ENCODE data around the gene SUGP2.
"Not testable (repeated sequence)": the region's sequence is repeated elsewhere in the genome, so short reads cannot be mapped to it uniquely, and the experiment has no call there.

Gene SUGP2

DNA sequence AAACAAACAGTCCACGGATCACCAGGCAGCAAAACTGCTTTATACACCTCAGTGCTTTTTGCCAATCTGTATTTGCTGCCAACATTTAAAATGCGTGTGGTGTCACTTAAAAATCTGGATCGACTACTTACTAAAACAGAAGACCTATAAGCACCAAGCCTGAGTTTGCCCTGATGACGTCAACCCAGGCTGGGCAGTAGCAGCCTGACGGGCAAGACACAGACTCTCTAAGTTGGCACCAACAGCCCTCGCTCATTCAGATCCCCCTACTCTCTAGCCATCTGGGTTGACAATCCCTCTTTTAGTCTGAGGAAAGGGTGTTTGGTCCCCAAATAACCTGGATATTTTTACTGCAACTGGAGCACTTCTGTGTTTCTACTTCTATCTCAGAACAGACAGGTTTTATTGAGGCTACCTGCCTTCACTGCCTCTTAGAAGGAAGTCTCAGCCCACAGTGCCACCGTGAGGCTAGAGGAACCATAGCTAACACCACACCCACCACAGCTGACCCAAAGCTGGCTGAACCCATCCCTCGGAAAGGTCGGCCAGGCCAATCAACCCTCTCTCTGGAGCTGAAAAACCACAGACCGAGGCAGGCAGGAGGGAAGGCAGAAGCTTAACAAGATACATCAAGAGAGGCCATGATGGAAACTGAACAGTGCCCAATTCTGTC is 6.9 kb downstream of the SUGP2 start:
- DNase-seq (ENCODE audit: low read depth), result no peak
- H3K9ac ChIP-seq (ENCODE audit: low read length), result no peak overlapping the region
- no peaks in the 10 kb centered on the region for H3K9me3 ChIP-seq (ENCODE audit: control insufficient read depth, low read length)
- H3K36me3 ChIP-seq (ENCODE audit: control insufficient read depth, insufficient read depth, low read length, severe bottlenecking), result peaks cover 79% of the 10 kb centered on the region
- H3K4me1 ChIP-seq (ENCODE audit: control insufficient read depth, insufficient read depth, low read length), result peaks cover 5% of the 10 kb centered on the region
- no peak overlapping the region for H3K4me3 ChIP-seq (ENCODE audit: low read length)
- H3K27me3 ChIP-seq (replicated peaks; ENCODE audit: control insufficient read depth, insufficient read depth, low read length), result no peaks in the 10 kb centered on the region

DNA sequence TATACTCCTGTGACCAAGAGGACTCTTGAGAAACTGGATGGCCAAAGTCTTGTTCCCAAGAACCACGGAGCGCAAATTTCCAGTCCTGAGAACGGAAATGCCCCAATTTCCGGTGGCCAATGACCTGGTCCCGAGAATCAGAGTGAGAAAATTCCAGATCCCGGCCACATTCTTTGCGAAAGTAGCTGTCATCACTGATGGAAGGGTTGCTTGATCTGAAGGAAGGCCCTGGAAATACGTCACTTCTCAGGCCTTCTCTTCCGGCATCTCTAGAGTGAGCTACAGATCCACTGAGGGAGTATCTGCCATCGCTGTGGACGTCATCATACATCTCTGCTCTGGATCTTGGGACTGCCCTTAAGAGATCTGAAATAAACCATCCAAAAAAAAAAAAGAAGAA is 7.5 kb downstream of the SUGP2 start:
- Histone ChIP-seq H3K36me3 (ENCODE audit: control insufficient read depth, insufficient read depth, low read length, severe bottlenecking) (peaks cover 78% of the 10 kb centered on the region), H3K9ac (ENCODE audit: low read length) (no peak overlapping the region), H3K4me3 (ENCODE audit: low read length) (no peak overlapping the region), H3K27me3 (replicated peaks; ENCODE audit: control insufficient read depth, insufficient read depth, low read length) (no peaks in the 10 kb centered on the region), H3K9me3 (ENCODE audit: control insufficient read depth, low read length) (no peaks in the 10 kb centered on the region), H3K4me1 (ENCODE audit: control insufficient read depth, insufficient read depth, low read length) (peaks cover 9% of the 10 kb centered on the region)
- no peak for DNase-seq (ENCODE audit: low read depth)

DNA sequence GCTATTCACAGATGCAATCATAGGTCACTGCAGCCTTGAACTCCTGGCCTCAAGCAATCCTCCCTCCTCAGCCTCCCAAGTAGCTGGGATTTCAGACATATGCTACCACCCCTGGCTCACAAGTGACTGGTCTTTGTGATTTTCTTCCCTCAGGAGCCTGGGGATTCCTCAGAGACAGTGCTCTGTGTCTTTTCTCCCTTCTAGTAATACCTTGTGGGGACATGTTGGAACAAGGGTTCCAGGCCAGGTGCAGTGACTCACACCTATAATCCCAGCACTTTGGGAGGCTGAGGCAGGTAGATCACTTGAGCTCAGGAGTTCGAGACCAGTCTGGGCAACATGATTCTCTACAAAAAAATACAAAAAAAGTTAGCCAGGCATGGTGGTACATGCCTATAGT is 9.9 kb downstream of the SUGP2 start:
- peaks cover 71% of the 10 kb centered on the region for H3K36me3 ChIP-seq (ENCODE audit: control insufficient read depth, insufficient read depth, low read length, severe bottlenecking)
- H3K4me1 ChIP-seq (ENCODE audit: control insufficient read depth, insufficient read depth, low read length); H3K9ac ChIP-seq (ENCODE audit: low read length); H3K9me3 ChIP-seq (ENCODE audit: control insufficient read depth, low read length); H3K27me3 ChIP-seq (replicated peaks; ENCODE audit: control insufficient read depth, insufficient read depth, low read length); H3K4me3 ChIP-seq (ENCODE audit: low read length); DNase-seq (ENCODE audit: low read depth): not testable (repeated sequence)

DNA sequence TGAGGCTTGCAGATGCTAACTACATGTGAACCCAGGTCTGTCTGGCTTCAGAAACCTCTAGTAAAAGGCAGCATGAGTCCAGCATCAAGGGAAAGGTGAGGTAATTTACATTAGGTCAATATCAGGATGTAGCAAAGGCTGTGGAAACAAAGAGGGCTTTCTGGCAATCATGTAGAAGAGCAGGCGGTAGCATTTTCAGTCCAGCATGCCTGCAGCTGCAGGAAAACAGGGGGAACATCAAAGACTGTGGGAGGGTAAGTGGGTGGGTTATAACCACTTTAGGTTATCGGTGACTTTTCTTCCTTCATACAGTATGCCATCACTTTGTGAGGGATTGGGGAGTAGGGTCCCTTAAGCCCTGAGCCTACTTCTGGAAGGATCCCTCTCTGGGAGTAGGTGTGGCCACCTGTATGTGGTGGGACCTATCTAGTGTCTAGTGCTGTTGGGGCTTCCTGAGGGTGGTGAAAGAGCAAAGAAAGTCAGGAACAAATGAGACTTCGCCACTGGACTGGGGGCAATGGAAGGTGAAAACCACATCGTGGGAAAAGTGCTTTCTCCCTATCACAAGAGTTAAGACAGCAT is 10.8 kb downstream of the SUGP2 start:
- H3K36me3 ChIP-seq (ENCODE audit: control insufficient read depth, insufficient read depth, low read length, severe bottlenecking), result peaks cover 71% of the 10 kb centered on the region
- H3K27me3 ChIP-seq (replicated peaks; ENCODE audit: control insufficient read depth, insufficient read depth, low read length), result no peaks in the 10 kb centered on the region
- peaks cover 9% of the 10 kb centered on the region for H3K4me1 ChIP-seq (ENCODE audit: control insufficient read depth, insufficient read depth, low read length)
- DNase-seq (ENCODE audit: low read depth), result no peak
- no peak overlapping the region for H3K9ac ChIP-seq (ENCODE audit: low read length)
- H3K9me3 ChIP-seq (ENCODE audit: control insufficient read depth, low read length), result no peaks in the 10 kb centered on the region
- no peak overlapping the region for H3K4me3 ChIP-seq (ENCODE audit: low read length)

DNA sequence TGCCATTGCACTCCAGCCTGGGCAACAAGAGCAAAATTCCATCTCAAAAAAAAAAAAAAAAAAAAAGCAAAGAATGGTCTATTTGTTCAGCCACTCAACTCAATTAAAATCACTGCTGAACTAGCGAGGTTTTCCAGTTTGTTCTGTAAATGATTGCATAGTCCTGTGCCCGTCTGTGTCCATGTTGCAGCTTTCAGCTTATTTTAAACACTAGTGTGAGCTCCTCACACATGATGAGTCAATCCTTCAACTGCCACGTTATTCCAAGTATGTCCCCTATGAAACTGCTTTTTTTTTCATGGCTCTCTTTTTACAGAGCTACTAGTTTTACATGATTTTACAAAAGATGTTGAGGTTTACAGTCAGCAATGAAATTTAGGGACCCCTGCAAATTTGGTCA is 12.2 kb downstream of the SUGP2 start:
- Histone ChIP-seq H3K4me1 (ENCODE audit: control insufficient read depth, insufficient read depth, low read length) (peaks cover 9% of the 10 kb centered on the region), H3K9ac (ENCODE audit: low read length) (peak overlapping the region; percentile 37), H3K36me3 (ENCODE audit: control insufficient read depth, insufficient read depth, low read length, severe bottlenecking) (peaks cover 71% of the 10 kb centered on the region), H3K27me3 (replicated peaks; ENCODE audit: control insufficient read depth, insufficient read depth, low read length) (no peaks in the 10 kb centered on the region), H3K4me3 (ENCODE audit: low read length) (no peak overlapping the region), H3K9me3 (ENCODE audit: control insufficient read depth, low read length) (no peaks in the 10 kb centered on the region)
- DNase-seq (ENCODE audit: low read depth), result peak; percentile 72

DNA sequence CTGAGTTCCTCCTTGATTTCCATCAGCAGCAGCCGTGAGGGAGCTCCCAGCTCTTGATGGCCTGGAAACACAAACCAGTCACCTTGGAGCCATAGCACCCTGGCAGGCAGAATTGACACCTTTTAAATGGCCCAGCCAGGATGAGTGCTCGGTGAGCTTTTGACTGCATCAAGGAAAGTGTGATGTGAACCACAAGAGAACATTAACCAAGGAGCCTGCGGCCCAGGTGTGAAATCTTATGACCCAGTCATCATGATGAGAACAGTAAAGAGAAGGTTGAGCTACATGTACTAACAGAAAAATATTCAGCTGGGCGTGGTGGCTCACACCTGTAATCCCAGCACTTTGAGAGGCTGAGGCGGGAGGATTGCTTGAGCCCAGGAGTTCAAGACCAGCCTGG is 22.8 kb downstream of the SUGP2 start:
- H3K36me3 ChIP-seq (ENCODE audit: control insufficient read depth, insufficient read depth, low read length, severe bottlenecking), result peaks cover 87% of the 10 kb centered on the region
- H3K27me3 ChIP-seq (replicated peaks; ENCODE audit: control insufficient read depth, insufficient read depth, low read length), result no peaks in the 10 kb centered on the region
- DNase-seq (ENCODE audit: low read depth), result no peak
- H3K9me3 ChIP-seq (ENCODE audit: control insufficient read depth, low read length), result no peaks in the 10 kb centered on the region
- no peak overlapping the region for H3K9ac ChIP-seq (ENCODE audit: low read length)
- no peak overlapping the region for H3K4me3 ChIP-seq (ENCODE audit: low read length)
- peaks cover 3% of the 10 kb centered on the region for H3K4me1 ChIP-seq (ENCODE audit: control insufficient read depth, insufficient read depth, low read length)

DNA sequence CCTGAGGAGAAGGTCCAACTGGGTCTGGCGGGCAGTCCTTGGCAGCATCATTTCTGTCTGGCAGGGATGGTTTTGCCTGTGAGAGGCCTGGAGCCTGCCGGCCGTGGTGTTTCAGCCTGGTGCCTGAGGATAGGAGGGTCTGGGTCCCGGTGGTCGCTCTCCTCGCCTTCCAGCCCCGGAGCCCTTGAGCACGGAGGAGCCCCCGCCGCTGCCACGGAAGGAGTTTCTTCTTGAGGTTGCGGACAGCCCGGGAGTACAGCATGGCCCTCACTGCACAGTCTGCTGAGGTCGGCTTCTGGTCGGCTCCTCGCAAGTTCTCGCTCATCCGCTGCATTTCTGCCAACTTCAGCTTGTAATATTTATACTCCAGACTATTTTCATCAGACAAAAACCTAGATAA is 23.4 kb downstream of the SUGP2 start:
- no peak for DNase-seq (ENCODE audit: low read depth)
- no peak overlapping the region for H3K9ac ChIP-seq (ENCODE audit: low read length)
- H3K4me3 ChIP-seq (ENCODE audit: low read length), result no peak overlapping the region
- peaks cover 3% of the 10 kb centered on the region for H3K4me1 ChIP-seq (ENCODE audit: control insufficient read depth, insufficient read depth, low read length)
- no peaks in the 10 kb centered on the region for H3K27me3 ChIP-seq (replicated peaks; ENCODE audit: control insufficient read depth, insufficient read depth, low read length)
- H3K9me3 ChIP-seq (ENCODE audit: control insufficient read depth, low read length), result no peaks in the 10 kb centered on the region
- peaks cover 86% of the 10 kb centered on the region for H3K36me3 ChIP-seq (ENCODE audit: control insufficient read depth, insufficient read depth, low read length, severe bottlenecking)

DNA sequence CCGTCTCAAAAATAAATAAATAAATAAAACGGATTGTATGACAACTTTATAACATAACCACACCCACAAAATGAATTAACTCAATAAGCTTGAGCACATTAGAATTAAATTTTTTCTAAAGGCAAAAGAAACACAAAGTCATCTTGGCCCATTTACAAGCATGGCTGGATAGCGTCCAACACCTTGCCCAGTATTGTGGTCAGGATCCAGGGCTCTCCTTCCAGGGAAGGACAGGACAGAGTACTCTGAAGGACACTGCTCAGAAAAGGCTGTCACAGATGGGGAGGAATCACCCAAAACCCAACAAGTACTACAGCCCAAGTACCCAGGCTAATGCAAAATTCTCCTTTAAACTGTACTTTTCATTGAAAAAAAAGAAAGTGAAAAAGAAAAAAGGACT is 27.1 kb downstream of the SUGP2 start:
- no peak overlapping the region for H3K4me3 ChIP-seq (ENCODE audit: low read length)
- H3K27me3 ChIP-seq (replicated peaks; ENCODE audit: control insufficient read depth, insufficient read depth, low read length), result no peaks in the 10 kb centered on the region
- peak; percentile 4 for DNase-seq (ENCODE audit: low read depth)
- H3K9ac ChIP-seq (ENCODE audit: low read length), result no peak overlapping the region
- H3K9me3 ChIP-seq (ENCODE audit: control insufficient read depth, low read length), result no peaks in the 10 kb centered on the region
- H3K36me3 ChIP-seq (ENCODE audit: control insufficient read depth, insufficient read depth, low read length, severe bottlenecking), result peaks cover 86% of the 10 kb centered on the region
- peaks cover 3% of the 10 kb centered on the region for H3K4me1 ChIP-seq (ENCODE audit: control insufficient read depth, insufficient read depth, low read length)

DNA sequence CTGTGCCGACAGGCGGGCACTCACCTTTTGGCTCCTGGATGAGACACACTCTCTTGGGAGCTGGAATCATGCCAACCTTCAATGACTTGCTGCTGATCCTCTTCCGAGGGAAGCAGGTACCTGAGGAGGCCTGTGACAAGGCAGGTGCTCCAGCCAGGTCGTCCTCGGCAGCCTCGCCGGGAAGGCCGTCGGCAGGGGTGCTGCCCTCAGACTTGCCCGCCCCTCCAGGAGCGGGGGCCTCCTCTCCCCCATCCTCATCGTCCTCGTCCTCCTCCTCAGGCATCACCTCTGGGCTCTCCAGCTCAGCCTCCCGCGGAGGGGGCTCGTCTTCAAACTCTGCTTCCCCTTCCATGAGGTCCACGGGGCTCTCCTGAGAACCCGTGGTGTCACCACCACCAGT is 29.2 kb downstream of the SUGP2 start:
- no peak overlapping the region for H3K9ac ChIP-seq (ENCODE audit: low read length)
- no peaks in the 10 kb centered on the region for H3K9me3 ChIP-seq (ENCODE audit: control insufficient read depth, low read length)
- peaks cover 83% of the 10 kb centered on the region for H3K36me3 ChIP-seq (ENCODE audit: control insufficient read depth, insufficient read depth, low read length, severe bottlenecking)
- no peak for DNase-seq (ENCODE audit: low read depth)
- no peaks in the 10 kb centered on the region for H3K27me3 ChIP-seq (replicated peaks; ENCODE audit: control insufficient read depth, insufficient read depth, low read length)
- H3K4me3 ChIP-seq (ENCODE audit: low read length), result no peak overlapping the region
- H3K4me1 ChIP-seq (ENCODE audit: control insufficient read depth, insufficient read depth, low read length), result peaks cover 3% of the 10 kb centered on the region

DNA sequence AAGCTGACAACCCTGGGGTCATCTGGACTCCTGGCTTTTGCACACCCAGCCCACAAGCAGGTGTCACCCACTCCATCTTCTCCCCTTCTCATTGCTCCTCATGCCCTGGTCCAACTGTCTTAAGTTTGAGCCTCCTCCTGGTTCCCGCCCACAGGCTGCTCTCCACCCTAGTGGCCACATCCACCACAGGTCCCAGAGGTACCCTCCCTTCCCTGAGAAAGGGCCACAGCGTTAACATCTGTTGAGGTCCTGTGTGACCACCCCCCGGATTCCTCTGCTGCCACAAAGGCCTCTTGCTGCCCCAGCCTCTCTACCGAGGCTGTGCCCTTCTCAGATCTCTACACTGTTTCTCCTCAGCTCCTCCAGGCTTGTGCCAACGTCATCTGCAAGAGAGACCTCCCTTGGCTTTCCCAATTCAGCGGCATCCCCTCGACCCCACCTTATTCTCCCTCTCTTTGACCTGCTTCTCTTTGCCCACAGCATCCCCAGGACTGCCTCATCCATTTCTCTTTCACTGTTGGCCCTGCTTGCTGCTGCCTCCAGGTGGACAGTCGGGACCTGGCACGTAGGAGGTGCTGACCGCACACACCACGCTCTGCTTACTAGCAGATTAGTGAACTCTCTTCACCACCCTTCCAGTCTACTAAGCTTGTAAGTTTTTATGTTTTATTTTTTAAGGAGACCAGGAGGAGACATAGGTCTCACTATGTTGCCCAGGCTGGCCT is 33.3 kb downstream of the SUGP2 start:
- Histone ChIP-seq H3K9ac (ENCODE audit: low read length) (no peak overlapping the region), H3K27me3 (replicated peaks; ENCODE audit: control insufficient read depth, insufficient read depth, low read length) (no peaks in the 10 kb centered on the region), H3K4me1 (ENCODE audit: control insufficient read depth, insufficient read depth, low read length) (peaks cover 7% of the 10 kb centered on the region), H3K4me3 (ENCODE audit: low read length) (no peak overlapping the region), H3K36me3 (ENCODE audit: control insufficient read depth, insufficient read depth, low read length, severe bottlenecking) (peaks cover 69% of the 10 kb centered on the region), H3K9me3 (ENCODE audit: control insufficient read depth, low read length) (no peaks in the 10 kb centered on the region)
- DNase-seq (ENCODE audit: low read depth), result no peak

DNA sequence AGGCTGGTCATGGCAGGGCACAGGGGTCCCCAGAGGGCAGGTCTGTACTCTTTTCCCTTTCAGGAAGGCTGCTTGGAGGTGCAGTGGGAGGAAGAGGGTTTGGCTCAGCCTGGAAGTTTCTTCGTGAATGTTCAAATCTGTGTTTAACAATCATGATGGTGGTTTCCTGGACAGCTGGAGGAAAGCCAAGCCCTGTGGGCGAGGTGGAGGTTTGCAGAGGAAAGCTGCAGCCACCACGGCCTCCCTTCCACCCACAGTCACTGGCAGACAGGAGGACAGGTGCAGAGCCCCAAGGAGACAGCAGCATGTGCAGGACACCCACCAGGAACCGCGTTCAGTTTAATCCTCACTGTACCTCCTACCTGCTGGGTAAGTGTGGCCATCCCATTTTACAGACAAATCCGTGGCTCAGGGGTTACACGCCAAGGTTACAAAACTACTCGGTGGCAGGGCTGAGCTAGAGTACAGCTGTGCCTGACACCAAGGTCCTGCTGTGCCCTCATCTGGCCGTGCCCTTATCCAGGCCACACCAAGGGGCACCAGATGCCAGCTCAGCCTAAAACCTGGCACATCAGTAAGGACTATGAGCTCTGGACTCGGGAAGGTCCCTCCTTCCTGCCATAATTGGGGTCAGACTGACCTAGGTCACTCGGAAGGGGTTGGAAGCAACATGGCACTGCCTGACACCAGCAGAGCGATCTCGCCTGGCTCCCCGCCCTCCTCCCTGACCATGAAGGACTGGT is 34.1 kb downstream of the SUGP2 start:
- H3K4me3 ChIP-seq (ENCODE audit: low read length), result no peak overlapping the region
- peaks cover 68% of the 10 kb centered on the region for H3K36me3 ChIP-seq (ENCODE audit: control insufficient read depth, insufficient read depth, low read length, severe bottlenecking)
- no peaks in the 10 kb centered on the region for H3K27me3 ChIP-seq (replicated peaks; ENCODE audit: control insufficient read depth, insufficient read depth, low read length)
- H3K9me3 ChIP-seq (ENCODE audit: control insufficient read depth, low read length), result no peaks in the 10 kb centered on the region
- H3K4me1 ChIP-seq (ENCODE audit: control insufficient read depth, insufficient read depth, low read length), result peaks cover 7% of the 10 kb centered on the region
- H3K9ac ChIP-seq (ENCODE audit: low read length), result no peak overlapping the region
- peak; percentile 16 for DNase-seq (ENCODE audit: low read depth)
